HG03442 (cell line): ENCODE results near the gene LAMTOR2.
A peak's percentile ranks its signal among the peaks of the same experiment; 100 is the strongest.

Experiments
- ATAC-seq: cut with Tn5 transposase; IDR thresholded peaks from one replicate; pipeline ENCODE4 v1.9.1; 2021; ENCODE audit warnings: mild to moderate bottlenecking, moderate library complexity; ENCODE audit not compliant: unreplicated experiment

LAMTOR2 gene

GRCh38 chr1:156096640-156097391, 42.2 kb downstream of the LAMTOR2 start:
- peak; percentile 59 for ATAC-seq

DNA sequence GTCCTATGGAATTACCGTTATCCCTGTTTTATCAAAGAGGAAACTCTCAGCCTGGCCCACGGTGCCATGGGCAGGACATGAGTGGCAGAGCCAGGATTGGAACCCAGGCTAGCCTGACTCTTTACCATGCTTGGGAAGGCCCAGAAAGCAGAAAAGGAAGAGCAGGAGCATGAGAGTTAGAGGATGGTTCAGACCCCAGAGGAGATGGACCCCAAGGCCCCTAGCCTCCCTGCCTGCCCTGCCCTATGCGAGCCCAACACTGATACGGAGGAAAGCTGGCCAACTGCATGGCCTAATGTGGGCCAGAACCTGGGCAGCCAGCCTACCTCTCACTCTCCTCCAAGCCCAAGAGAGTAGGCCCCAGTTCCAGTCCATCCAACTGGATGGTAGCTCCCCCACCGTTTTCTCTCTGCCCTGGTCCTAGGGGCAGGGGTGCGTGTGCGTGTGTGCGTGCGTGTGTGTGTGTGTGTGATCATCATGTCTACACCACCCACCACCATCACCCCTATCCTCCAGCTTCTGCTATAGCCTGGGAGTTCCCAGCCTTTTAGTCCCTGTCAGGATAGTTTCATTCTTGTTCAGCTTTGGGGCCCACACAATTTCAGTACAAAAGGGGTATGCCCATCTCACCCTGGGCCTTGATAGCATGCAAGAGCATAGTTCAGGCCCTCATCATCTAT, 43.1 kb downstream of the LAMTOR2 start:
- ATAC-seq, result no peak

GRCh38 chr1:156098784-156099183, 44.2 kb downstream of the LAMTOR2 start:
- no peak for ATAC-seq

DNA sequence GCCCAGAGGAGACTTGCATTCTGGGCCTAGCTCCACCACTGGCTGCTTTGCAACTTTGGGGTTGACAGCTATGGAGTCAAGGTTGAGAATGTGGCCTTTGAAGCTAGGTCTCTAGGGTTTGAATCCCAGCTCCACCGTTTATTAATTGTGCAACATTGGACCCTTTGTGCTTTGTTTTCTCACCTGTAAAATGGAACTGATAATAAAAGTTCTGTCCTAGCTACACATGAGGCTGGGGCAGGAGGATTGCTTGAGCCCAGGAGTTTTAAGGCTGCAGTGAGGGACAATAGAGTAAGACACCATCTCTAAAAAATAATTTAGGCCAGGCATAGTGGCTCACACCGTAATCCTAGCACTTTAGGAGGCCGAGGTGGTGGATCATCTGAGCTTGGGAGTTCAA, 44.7 kb downstream of the LAMTOR2 start:
- ATAC-seq, result no peak

DNA sequence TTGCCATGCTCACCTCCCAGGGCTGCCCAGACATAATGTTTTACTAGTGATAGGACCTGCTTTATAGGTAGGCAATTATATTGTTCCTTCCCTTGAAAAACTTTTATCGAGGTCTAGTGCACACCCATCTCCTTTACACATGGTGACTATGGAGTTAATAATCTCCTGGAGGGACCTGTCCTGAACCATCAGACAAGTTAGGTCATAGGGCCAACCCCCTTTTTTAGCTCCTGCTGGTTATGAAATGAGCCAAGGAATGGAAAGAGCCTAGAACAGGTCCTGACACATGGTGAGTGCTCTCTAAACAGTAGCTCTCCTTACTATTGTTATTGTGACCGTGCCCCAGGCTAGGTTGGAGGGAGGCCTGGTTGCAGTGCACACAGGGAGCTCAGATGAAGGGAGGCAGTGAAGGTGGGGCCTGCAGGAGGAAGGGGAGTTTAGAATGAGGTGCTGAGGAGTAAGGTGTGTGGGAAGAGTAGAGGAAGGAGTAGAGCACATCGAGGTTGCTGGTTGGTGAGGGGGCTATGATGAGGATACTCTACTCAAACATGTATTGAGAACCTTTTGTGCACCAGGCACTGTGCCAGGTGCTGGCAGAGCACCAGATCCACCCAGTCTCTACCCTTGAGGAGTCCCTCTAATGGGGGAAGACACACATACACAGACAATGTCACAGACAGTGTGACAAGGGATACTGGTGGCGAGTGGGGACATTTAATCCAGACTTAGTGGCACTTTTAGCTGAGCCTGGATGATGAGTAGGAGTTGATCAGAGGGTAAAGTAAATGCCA, 45.8 kb downstream of the LAMTOR2 start:
- ATAC-seq, result no peak

GRCh38 chr1:156101880-156102279, 47.3 kb downstream of the LAMTOR2 start:
- ATAC-seq, result no peak

DNA sequence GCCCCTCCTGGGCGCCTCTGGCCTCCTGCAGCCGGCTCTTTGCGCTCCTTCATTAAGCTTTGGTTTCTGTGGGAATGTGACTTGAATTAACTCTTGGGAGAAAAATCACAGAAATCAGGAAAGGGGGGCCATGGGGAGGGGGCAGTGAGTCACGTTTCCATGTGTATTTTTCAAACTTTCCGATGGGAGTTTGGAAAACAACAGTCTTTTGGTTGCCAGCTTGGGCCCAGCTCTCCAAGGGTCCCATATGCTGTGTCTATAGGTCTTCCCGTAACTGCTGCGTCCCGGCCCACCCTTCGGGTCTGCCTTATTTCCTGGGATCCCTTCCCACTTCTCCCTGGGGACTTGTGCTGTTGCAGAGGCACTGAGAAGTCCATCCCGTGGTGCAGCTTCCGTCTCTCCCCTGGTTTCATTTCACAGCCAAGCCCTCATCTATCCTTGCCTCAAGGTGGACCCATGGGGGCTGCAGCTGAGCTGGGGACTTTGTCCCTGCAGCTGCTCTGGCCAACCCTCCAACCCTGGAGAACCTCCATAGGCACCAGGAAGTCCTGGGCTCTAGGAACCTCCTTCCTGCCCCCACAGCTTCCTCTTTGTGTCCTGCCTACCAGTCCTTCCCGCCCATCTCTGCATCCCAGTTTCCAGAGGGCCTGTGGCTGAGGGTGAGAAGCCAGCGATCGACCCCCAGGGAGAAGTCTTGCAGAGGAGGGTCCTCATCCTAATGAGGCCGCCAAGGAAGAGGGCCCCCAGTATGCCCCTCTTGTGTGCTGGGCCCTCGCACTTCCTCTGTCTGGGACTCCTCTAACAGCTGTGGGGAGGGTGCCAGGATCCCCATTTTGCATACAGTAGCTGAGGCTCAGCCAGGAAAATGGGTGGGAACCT, 48.3 kb downstream of the LAMTOR2 start:
- ATAC-seq, result no peak

DNA sequence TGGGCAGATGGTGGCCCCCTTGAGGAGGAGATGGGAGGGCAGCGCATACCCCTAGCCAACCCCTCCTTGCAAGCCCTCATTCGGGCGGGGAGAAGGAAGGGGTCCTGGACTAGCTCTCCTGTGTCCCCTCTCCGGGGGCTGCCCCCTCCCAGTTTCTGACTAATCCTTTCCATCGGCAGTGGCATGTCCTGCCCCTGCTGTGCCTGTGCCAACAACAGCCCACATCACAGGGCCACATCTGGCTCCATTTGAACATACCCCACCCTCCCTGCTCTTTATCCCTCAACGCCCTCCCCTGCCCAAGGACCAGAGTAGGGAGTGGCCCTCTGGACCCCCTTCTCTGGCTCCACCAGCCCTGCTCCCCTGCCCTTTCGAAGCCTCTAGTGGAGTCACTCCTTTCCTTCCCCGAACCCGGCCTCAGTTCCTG, 49.0 kb downstream of the LAMTOR2 start:
- no peak for ATAC-seq

GRCh38 chr1:156104065-156104810, 49.7 kb downstream of the LAMTOR2 start:
- ATAC-seq, result no peak

DNA sequence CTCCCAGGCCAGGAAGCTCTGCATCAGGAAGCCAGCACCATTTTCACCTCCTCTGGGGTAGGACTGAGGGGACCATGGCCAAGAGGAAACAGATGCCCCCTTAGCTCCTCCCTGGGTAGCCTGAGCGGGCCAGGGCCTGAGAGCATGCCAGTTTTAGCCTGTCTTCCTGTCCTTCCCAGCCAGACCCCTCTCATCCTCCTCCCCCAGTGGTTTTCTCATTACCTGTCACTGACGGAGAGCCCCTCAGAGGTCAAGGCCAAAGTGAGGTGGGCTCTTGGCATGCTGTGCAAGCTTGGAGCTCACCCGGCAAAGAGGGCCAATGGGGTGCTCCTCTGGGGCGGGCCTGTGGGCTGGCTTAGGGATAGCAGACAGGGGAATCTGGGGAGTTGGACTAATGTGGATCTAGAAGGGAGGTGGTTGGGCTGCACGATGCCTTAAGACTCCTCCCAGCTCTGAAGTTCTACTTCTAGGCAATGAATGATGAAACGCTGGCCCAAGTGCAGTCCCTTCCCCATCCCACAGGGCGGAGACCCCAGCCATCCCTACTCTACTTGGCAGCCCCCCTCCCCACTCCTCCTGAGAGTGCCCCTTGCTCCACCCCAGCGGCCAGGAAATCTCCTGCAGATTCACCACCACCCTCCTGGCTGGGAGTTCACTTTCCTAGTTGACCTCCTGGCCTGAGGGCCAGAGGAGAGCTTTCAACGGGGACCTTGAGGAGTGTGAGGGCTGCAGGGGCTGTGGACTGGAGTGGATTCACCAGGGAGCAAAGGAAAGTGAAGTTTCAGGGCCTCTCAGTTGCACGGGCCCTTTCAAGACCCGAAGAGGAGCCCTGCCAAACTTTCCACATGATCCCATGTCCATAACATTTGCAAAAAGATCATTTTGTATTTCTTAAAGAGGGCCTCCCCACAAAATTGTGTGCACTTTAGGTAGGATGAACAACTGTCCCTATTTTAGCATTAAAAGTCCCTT, 50.6 kb downstream of the LAMTOR2 start:
- no peak for ATAC-seq

GRCh38 chr1:156106624-156107488, 52.3 kb downstream of the LAMTOR2 start:
- no peak for ATAC-seq

GRCh38 chr1:156108057-156108456, 53.5 kb downstream of the LAMTOR2 start:
- ATAC-seq, result no peak
